Erythroblast (primary cell): Measurements from ENCODE around the gene ADAM12.

ENCODE experiments used
- GATA1 ChIP-seq: IDR thresholded peaks from 2 replicates; pipeline ENCODE4 v1.6.1; 2011; ENCODE audit warnings: low read depth, mild to moderate bottlenecking, control low read depth, low read length, moderate library complexity
- POLR2A ChIP-seq: IDR thresholded peaks from 2 replicates; pipeline ENCODE4 v1.6.1; 2011; ENCODE audit warnings: mild to moderate bottlenecking, low read length

DNA sequence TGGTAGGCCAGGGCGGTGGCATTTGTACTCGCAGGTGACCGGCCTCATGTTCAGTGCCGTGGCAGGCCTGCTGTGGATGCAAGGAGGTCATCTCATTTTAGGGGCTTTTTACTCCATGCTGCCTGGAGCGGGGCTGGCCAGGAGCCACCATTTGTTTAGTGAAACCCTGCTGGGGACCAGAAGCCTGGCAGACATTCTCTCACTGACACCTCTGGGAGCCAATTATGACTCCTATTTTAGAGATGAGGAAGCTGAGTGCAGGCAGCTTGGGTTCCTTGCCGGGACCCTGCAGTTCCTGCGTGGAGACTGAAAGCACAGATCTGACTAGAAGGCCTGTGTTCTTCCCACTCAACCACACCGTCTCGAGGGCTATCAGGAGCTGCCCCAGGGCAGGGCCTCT lies 305.3 kb downstream of the ADAM12 start:
- TF ChIP-seq POLR2A (no peak), GATA1 (no peak)
